Prostate gland (tissue), 2 donors: ENCODE measurements around the gene FECH. TPM values are rescaled to one million over a fixed set of nuclear protein-coding genes. Genes with fewer than 3 reads are reported as not detected.
A peak's percentile ranks its signal among the peaks of the same experiment; 100 is the strongest.

ENCODE experiments used
- DNase-seq: peaks from one replicate; pipeline ENCODE4 v3.0.0-alpha.2; 2019; ENCODE audit warnings: low spot score
- H3K27ac ChIP-seq, 2 donors: fragments of 200-600 bp; sonication (generic); 2 replicates each; pipeline ENCODE4 v1.5.1; 2017 to 2019
- H3K27me3 ChIP-seq: fragments of 200-600 bp; sonication (generic); replicated peaks from 2 replicates; pipeline ENCODE4 v1.5.1; 2019; ENCODE audit not compliant: insufficient read depth
- H3K36me3 ChIP-seq, 2 donors: fragments of 200-600 bp; sonication (generic); 1 replicate in 1 of 2; 2 replicates in 1 of 2; pipeline versions ENCODE4 v1.5.1 to v1.8.1; 2017 to 2019
- H3K4me1 ChIP-seq: fragments of 200-600 bp; sonication (generic); replicated peaks from 2 replicates; pipeline ENCODE4 v1.5.1; 2019
- H3K4me3 ChIP-seq, 2 donors: fragments of 200-600 bp; sonication (generic); 2 replicates each; pipeline ENCODE4 v1.5.1; 2017 to 2019
- H3K9me3 ChIP-seq: fragments of 200-600 bp; sonication (generic); 2 replicates; pipeline ENCODE4 v1.5.1; 2017
- POLR2A ChIP-seq: fragments of 450-650 bp; IDR thresholded peaks from one replicate; pipeline ENCODE4 v1.6.1; 2016; ENCODE audit warnings: antibody characterized with exemption, mild to moderate bottlenecking
- POLR2AphosphoS5 ChIP-seq: sonication (generic); formaldehyde crosslinking; IDR thresholded peaks from one replicate; pipeline ENCODE4 v1.6.1; 2017; ENCODE audit warnings: antibody characterized with exemption
- WGBS: methylation state at CpG from one replicate; pipeline ENCODE4 v1.1.5; 2018; 5-methylcytosine and 5-hydroxymethylcytosine counted together
- intact Hi-C: fragments of 100-400 bp; cut with DNase I; formaldehyde crosslinking; loops from one replicate; pipeline ENCODE4 v1.14.2; 2022
- total RNA-seq, 2 donors: library from RNA; depleted of rRNA; stranded (reverse); fragments of >200 nt; gene quantifications; one replicate each; pipeline ENCODE4 v1.1.0, GENCODE V29; 2016
- TF ChIP-seq, protein P1 (sequence below), 4 experiments: fragments of 200-600 bp in 2 of 4; fragments of 450-650 bp in 2 of 4; sonication (generic) in 2 of 4; IDR thresholded peaks; 1 replicate in 3 of 4; 2 replicates in 1 of 4; pipeline ENCODE4 v1.5.1; 2016 to 2019; ENCODE audit warnings: antibody characterized with exemption in 4 of 4, mild to moderate bottlenecking in 2 of 4, moderate library complexity in 2 of 4

FECH gene
- total RNA-seq, 2 donors from 2014 or later, result 25.8 to 71.0 TPM

DNA sequence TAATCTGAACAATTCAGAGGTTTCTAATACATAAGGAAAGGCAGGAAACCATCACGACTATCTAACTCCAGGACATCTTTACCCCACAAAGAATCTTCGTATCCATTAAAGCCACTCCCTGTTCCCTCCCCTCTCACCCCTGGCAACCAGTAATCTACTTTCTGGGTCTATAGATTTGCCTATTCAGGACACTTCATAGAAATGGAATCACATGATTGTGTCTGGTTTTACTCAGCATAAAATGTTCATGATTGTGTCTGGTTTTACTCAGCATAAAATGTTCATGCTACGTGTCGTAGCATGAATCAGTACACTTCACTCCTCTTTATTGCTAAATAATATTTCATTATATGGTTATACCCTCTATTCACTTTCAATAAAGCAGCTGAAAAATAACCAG is 11.6 kb downstream of the FECH start:
- Histone ChIP-seq H3K36me3 (no peaks in the 10 kb centered on the region), H3K4me3 (no peak overlapping the region), H3K27me3 (no peaks in the 10 kb centered on the region), H3K27ac (no peak overlapping the region), H3K4me1 (peaks cover 7% of the 10 kb centered on the region), H3K9me3 (no peaks in the 10 kb centered on the region)
- intact Hi-C loops, result no loop called here
- 64% methylated on average over 4 of the region's 4 CpGs for WGBS
- DNase-seq, result no peak
- TF ChIP-seq POLR2A, result no peak
- no peak for TF ChIP-seq POLR2AphosphoS5
- TF ChIP-seq, protein P1, sequence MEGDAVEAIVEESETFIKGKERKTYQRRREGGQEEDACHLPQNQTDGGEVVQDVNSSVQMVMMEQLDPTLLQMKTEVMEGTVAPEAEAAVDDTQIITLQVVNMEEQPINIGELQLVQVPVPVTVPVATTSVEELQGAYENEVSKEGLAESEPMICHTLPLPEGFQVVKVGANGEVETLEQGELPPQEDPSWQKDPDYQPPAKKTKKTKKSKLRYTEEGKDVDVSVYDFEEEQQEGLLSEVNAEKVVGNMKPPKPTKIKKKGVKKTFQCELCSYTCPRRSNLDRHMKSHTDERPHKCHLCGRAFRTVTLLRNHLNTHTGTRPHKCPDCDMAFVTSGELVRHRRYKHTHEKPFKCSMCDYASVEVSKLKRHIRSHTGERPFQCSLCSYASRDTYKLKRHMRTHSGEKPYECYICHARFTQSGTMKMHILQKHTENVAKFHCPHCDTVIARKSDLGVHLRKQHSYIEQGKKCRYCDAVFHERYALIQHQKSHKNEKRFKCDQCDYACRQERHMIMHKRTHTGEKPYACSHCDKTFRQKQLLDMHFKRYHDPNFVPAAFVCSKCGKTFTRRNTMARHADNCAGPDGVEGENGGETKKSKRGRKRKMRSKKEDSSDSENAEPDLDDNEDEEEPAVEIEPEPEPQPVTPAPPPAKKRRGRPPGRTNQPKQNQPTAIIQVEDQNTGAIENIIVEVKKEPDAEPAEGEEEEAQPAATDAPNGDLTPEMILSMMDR (IDR thresholded peaks at IDR 0.05), result no peak

GRCh38 chr18:57570162-57570561 is 16.3 kb downstream of the FECH start:
- WGBS, result 93% methylated on average over 4 of the region's 4 CpGs
- Histone ChIP-seq H3K27ac (no peak overlapping the region), H3K9me3 (no peaks in the 10 kb centered on the region), H3K4me1 (no peaks in the 10 kb centered on the region), H3K27me3 (no peaks in the 10 kb centered on the region), H3K4me3 (no peak overlapping the region), H3K36me3 (no peaks in the 10 kb centered on the region)
- intact Hi-C loops, result no loop called here
- no peak for DNase-seq
- TF ChIP-seq POLR2AphosphoS5 (no peak), POLR2A (no peak)
- TF ChIP-seq, protein P1 (IDR thresholded peaks at IDR 0.05), result no peak

GRCh38 chr18:57569133-57569532 is 17.4 kb downstream of the FECH start:
- no peak for TF ChIP-seq POLR2A
- no peak for TF ChIP-seq POLR2AphosphoS5
- TF ChIP-seq, protein P1 (IDR thresholded peaks at IDR 0.05), result no peak
- no peaks in the 10 kb centered on the region for H3K9me3 ChIP-seq
- intact Hi-C loops, result no loop called here
- H3K27me3 ChIP-seq, result no peaks in the 10 kb centered on the region
- no peak overlapping the region for H3K4me3 ChIP-seq
- no peaks in the 10 kb centered on the region for H3K4me1 ChIP-seq
- H3K27ac ChIP-seq, result no peak overlapping the region
- no peaks in the 10 kb centered on the region for H3K36me3 ChIP-seq
- no peak for DNase-seq
- 67% methylated on average over 2 of the region's 2 CpGs for WGBS

DNA sequence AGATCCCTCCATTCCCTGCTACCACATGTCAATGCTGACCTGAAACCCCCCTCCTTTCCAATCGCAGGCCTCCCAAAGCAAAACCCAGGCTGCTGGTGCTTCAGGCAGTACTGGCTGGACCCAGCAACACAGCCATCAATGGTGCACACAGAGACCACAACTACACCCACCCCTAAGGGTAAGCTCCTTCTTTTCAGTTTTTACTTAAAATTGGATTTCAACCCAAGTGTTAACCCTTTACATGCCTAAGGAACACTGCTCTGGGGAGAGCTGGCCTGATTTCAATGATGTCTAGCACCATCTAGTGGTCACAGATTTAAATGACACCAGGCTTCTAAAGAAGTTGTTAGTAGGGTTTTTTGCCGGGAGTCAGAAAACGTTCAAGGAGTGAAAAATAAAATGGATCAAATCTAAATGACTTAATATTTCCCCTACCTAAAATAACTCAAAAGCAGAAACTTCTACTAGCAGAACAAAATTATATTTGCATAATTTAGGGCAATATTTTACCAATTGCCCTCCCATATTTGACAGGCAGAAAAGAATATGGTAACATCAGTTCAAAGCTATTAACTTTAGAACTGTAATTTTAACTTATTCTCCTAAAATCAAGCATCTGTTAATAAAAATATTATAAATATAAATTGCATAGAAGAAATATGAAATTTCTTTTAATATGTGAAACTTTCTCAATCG is 24.6 kb downstream of the FECH start:
- H3K27ac ChIP-seq, result no peak overlapping the region
- intact Hi-C loops, result loop anchor here (2.0 kb wide), 1 partner anchor 813 kb away; no protein-coding TSS in a partner anchor
- TF ChIP-seq POLR2A, result no peak
- no peak for TF ChIP-seq POLR2AphosphoS5
- TF ChIP-seq, protein P1 (IDR thresholded peaks at IDR 0.05), result peak; percentile 59 to 78 (median 68)
- DNase-seq, result no peak
- H3K27me3 ChIP-seq, result no peaks in the 10 kb centered on the region
- H3K9me3 ChIP-seq, result no peaks in the 10 kb centered on the region
- 40% methylated on average over 4 of the region's 4 CpGs for WGBS
- H3K36me3 ChIP-seq, result no peaks in the 10 kb centered on the region
- no peak overlapping the region for H3K4me3 ChIP-seq
- no peaks in the 10 kb centered on the region for H3K4me1 ChIP-seq

DNA sequence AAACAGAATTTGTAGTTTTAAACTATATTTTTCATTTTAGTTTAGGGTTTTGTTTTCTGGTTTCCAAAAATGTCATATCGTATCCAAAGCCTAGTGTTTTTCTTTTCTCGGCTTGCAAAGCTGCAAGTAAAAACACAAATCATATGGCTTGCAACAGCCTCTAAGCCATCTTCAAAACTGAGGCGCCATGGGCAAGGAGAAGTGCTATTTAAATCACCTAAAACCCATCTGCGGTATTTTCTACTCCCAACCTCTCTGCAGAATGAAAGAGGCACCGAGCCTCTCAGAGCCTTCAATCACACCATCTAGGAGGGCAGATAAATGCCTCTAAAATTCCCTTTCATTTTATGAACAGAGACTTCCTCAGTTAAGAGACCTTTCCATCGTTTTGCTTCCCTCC is 25.2 kb downstream of the FECH start:
- TF ChIP-seq, protein P1 (IDR thresholded peaks at IDR 0.05), result no peak
- no peak for TF ChIP-seq POLR2AphosphoS5
- TF ChIP-seq POLR2A, result no peak
- Histone ChIP-seq H3K27ac (no peak overlapping the region), H3K4me1 (no peaks in the 10 kb centered on the region), H3K27me3 (no peaks in the 10 kb centered on the region), H3K9me3 (no peaks in the 10 kb centered on the region), H3K4me3 (no peak overlapping the region), H3K36me3 (no peaks in the 10 kb centered on the region)
- DNase-seq, result no peak
- 82% methylated on average over 6 of the region's 6 CpGs for WGBS
- intact Hi-C loops, result loop anchor here (2.0 kb wide), 1 partner anchor 812 kb away; no protein-coding TSS in a partner anchor
